Skeletal muscle cell (primary cell): ENCODE measurements around the gene ZNF135.

ENCODE experiments used
- DNase-seq: peaks from one replicate; pipeline ENCODE4 v3.0.0-alpha.2; 2010; ENCODE audit warnings: low read depth
- H3K4me3 ChIP-seq: 2 replicates; pipeline ENCODE4 v1.5.1; 2011; ENCODE audit warnings: low read depth, mild to moderate bottlenecking, control low read depth, low read length, moderate library complexity

ZNF135 gene

GRCh38 chr19:58059003-58059670 lies at the start of gene ZNF135:
Gene ZNF135, plus strand, starts transcription at chr19:58059282. Its CDS starts 721 bp downstream, at chr19:58060003.
- DNase-seq, result peak; percentile 43
- H3K4me3 ChIP-seq, result peak within 1 kb of the TSS; percentile 53

GRCh38 chr19:58009301-58009665 lies 49.8 kb upstream of the ZNF135 start:
- no peak for DNase-seq
- H3K4me3 ChIP-seq, result peak overlapping the region; percentile 63

GRCh38 chr19:58009666-58010301 lies 49.3 kb upstream of the ZNF135 start:
- H3K4me3 ChIP-seq, result peak overlapping the region; percentile 63
- peak; percentile 56 for DNase-seq

GRCh38 chr19:58010507-58010906 lies 48.6 kb upstream of the ZNF135 start:
- no peak overlapping the region for H3K4me3 ChIP-seq
- no peak for DNase-seq

- DNase-seq, result no peak
- H3K4me3 ChIP-seq, result no peak overlapping the region
Observed at GRCh38 chr19:58014141-58014540, 44.9 kb upstream of the ZNF135 start.

GRCh38 chr19:58020129-58020528 lies 39.0 kb upstream of the ZNF135 start:
- DNase-seq, result no peak
- no peak overlapping the region for H3K4me3 ChIP-seq

GRCh38 chr19:58021541-58022282 lies 37.4 kb upstream of the ZNF135 start:
- no peak overlapping the region for H3K4me3 ChIP-seq
- DNase-seq, result no peak

- H3K4me3 ChIP-seq, result no peak overlapping the region
- DNase-seq, result no peak
Observed at GRCh38 chr19:58022283-58022660, 36.8 kb upstream of the ZNF135 start.

- no peak overlapping the region for H3K4me3 ChIP-seq
- no peak for DNase-seq
Observed at GRCh38 chr19:58024661-58025060, 34.4 kb upstream of the ZNF135 start.

GRCh38 chr19:58033741-58034476 lies 25.2 kb upstream of the ZNF135 start, which contains the start of gene ZSCAN1:
Gene ZSCAN1, plus strand, starts transcription at chr19:58034025. Its CDS starts 3,812 bp downstream, at chr19:58037837.
- peak within 1 kb of the TSS; percentile 55 for H3K4me3 ChIP-seq
- DNase-seq, result peak; percentile 59

GRCh38 chr19:58034477-58034793 lies 24.6 kb upstream of the ZNF135 start:
- peak overlapping the region; percentile 55 for H3K4me3 ChIP-seq
- no peak for DNase-seq

- no peak for DNase-seq
Observed at GRCh38 chr19:58035863-58036262, 23.2 kb upstream of the ZNF135 start.

GRCh38 chr19:58037927-58038687 lies 21.0 kb upstream of the ZNF135 start:
- no peak overlapping the region for H3K4me3 ChIP-seq
- no peak for DNase-seq

More at GRCh38 chr19:58035863-58036262, 23.2 kb upstream of the ZNF135 start:
- no peak overlapping the region for H3K4me3 ChIP-seq

GRCh38 chr19:58038688-58039204 lies 20.3 kb upstream of the ZNF135 start:
- no peak for DNase-seq
- H3K4me3 ChIP-seq, result no peak overlapping the region

- DNase-seq, result no peak
- H3K4me3 ChIP-seq, result no peak overlapping the region
Observed at GRCh38 chr19:58040751-58041525, 18.1 kb upstream of the ZNF135 start.

- no peak overlapping the region for H3K4me3 ChIP-seq
- no peak for DNase-seq
Observed at GRCh38 chr19:58042495-58043340, 16.4 kb upstream of the ZNF135 start.

- H3K4me3 ChIP-seq, result no peak overlapping the region
- no peak for DNase-seq
Observed at GRCh38 chr19:58044391-58044790, 14.7 kb upstream of the ZNF135 start.
